ENCODE measurements around the gene MYO10.

MYO10 gene

GRCh38 chr5:16639206-16639605, 296.9 kb downstream of the MYO10 start:
- DNase-seq, result no peak

GRCh38 chr5:16628376-16628775, 307.7 kb downstream of the MYO10 start:
- no peak for DNase-seq

GRCh38 chr5:16626696-16627264, 309.3 kb downstream of the MYO10 start:
- DNase-seq, result no peak

GRCh38 chr5:16625096-16625495, 311.0 kb downstream of the MYO10 start:
- no peak for DNase-seq

GRCh38 chr5:16619136-16619535, 317.0 kb downstream of the MYO10 start:
- no peak for DNase-seq

GRCh38 chr5:16618138-16618897, 317.8 kb downstream of the MYO10 start:
- no peak for DNase-seq

GRCh38 chr5:16617274-16617968, 318.7 kb downstream of the MYO10 start:
- peak in 5 of 56 donors; percentile 23 to 58 (median 34) for DNase-seq

- peak in 51 of 56 donors; percentile 12 to 86 (median 61) for DNase-seq
These were observed 319.4 kb downstream of the MYO10 start, which contains the start of gene RETREG1 for GRCh38 chr5:16616536-16617273. TSS of gene RETREG1 (minus strand) at chr5:16616997. CDS start at chr5:16616971, 26 bp downstream.

- DNase-seq, result peak in 4 of 56 donors; percentile 22 to 37 (median 28)
These were observed 320.1 kb downstream of the MYO10 start for GRCh38 chr5:16615741-16616535.

- no peak for DNase-seq
These were observed 324.1 kb downstream of the MYO10 start for GRCh38 chr5:16612007-16612406.

Measured in amygdala (tissue), 56 donors.